Tibial nerve (tissue), 4 donors: ENCODE measurements around the gene ITGB3BP. TPM values are rescaled to one million over a fixed set of nuclear protein-coding genes. Genes with fewer than 3 reads are reported as not detected.
A peak's percentile ranks its signal among the peaks of the same experiment; 100 is the strongest.

Experiments used
- DNase-seq, 2 donors: peaks; one replicate each; pipeline ENCODE4 v3.0.0-alpha.2; 2019; ENCODE audit warnings: low spot score in 2 of 2
- H3K27ac ChIP-seq, 4 donors: fragments of 200-600 bp; sonication (generic) in 3 of 4; one replicate each; pipeline ENCODE4 v1.5.1; 2017 to 2019; ENCODE audit warnings: mild to moderate bottlenecking in 1 of 4
- H3K27me3 ChIP-seq, 2 donors: fragments of 200-600 bp; sonication (generic) in 1 of 2; one replicate each; pipeline versions ENCODE4 v1.5.1 to v1.6.0; 2017 to 2019
- H3K36me3 ChIP-seq, 3 donors: fragments of 200-600 bp; sonication (generic); one replicate each; pipeline ENCODE4 v1.5.1; 2018 to 2019
- H3K4me1 ChIP-seq, 4 donors: fragments of 200-600 bp; sonication (generic) in 3 of 4; one replicate each; pipeline ENCODE4 v1.5.1; 2017 to 2019
- H3K4me3 ChIP-seq, 4 donors: fragments of 200-600 bp; sonication (generic) in 3 of 4; one replicate each; pipeline ENCODE4 v1.5.1; 2017 to 2019; ENCODE audit warnings: mild to moderate bottlenecking in 1 of 4, moderate library complexity in 1 of 4
- H3K9me3 ChIP-seq, 4 donors: fragments of 200-600 bp; sonication (generic) in 3 of 4; one replicate each; pipeline ENCODE4 v1.5.1; 2017 to 2019
- CTCF ChIP-seq, 5 experiments: fragments of 200-600 bp in 3 of 5; fragments of 450-650 bp in 2 of 5; sonication (generic) in 3 of 5; IDR thresholded peaks; one replicate each; pipeline ENCODE4 v1.5.1; 2016 to 2019; ENCODE audit warnings: antibody characterized with exemption in 5 of 5, mild to moderate bottlenecking in 3 of 5, moderate library complexity in 2 of 5
- EP300 ChIP-seq, 2 donors: sonication (generic); formaldehyde crosslinking; IDR thresholded peaks; one replicate each; pipeline ENCODE4 v1.6.1; 2017; ENCODE audit warnings: antibody characterized with exemption in 2 of 2, mild to moderate bottlenecking in 1 of 2
- POLR2A ChIP-seq, 2 donors: fragments of 450-650 bp; IDR thresholded peaks; one replicate each; pipeline ENCODE4 v1.6.1; 2017; ENCODE audit warnings: antibody characterized with exemption in 2 of 2, mild to moderate bottlenecking in 2 of 2, moderate library complexity in 2 of 2
- WGBS, 2 donors: methylation state at CpG; one replicate each; pipeline ENCODE4 v1.1.5; 2018; 5-methylcytosine and 5-hydroxymethylcytosine counted together
- total RNA-seq, 4 donors: library from RNA; depleted of rRNA; stranded (reverse); fragments of >200 nt; gene quantifications; one replicate each; pipeline ENCODE4 v1.1.0, GENCODE V29; 2016

ITGB3BP gene
- total RNA-seq, 4 donors from 2014 or later: 11.5 to 38.0 (median 18.7) TPM

GRCh38 chr1:63454269-63454668 lies 68.8 kb downstream of the ITGB3BP start:
- H3K27me3 ChIP-seq: no peaks in the 10 kb centered on the region
- H3K36me3 ChIP-seq: no peaks in the 10 kb centered on the region
- H3K4me3 ChIP-seq: no peak overlapping the region
- no peaks in the 10 kb centered on the region for H3K4me1 ChIP-seq
- no peak for DNase-seq
- peak in 1 of 5 experiments; percentile 19 for TF ChIP-seq CTCF (IDR thresholded peaks at IDR 0.05)
- no peak for TF ChIP-seq POLR2A (IDR thresholded peaks at IDR 0.05)
- H3K9me3 ChIP-seq: no peaks in the 10 kb centered on the region
- no peak overlapping the region for H3K27ac ChIP-seq

GRCh38 chr1:63453232-63453631 lies 69.8 kb downstream of the ITGB3BP start:
- 91 to 94% methylated on average over 2 of the region's 2 CpGs for WGBS, 2 donors
- no peak overlapping the region for H3K4me3 ChIP-seq
- no peaks in the 10 kb centered on the region for H3K36me3 ChIP-seq
- no peaks in the 10 kb centered on the region for H3K9me3 ChIP-seq
- DNase-seq: no peak
- H3K27ac ChIP-seq: no peak overlapping the region
- no peak for TF ChIP-seq POLR2A (IDR thresholded peaks at IDR 0.05)
- no peak for TF ChIP-seq EP300 (IDR thresholded peaks at IDR 0.05)
- TF ChIP-seq CTCF (IDR thresholded peaks at IDR 0.05): no peak
- no peaks in the 10 kb centered on the region for H3K27me3 ChIP-seq
- no peaks in the 10 kb centered on the region for H3K4me1 ChIP-seq

- no peak for DNase-seq
- Histone ChIP-seq H3K4me3 (no peak overlapping the region), H3K36me3 (no peaks in the 10 kb centered on the region), H3K4me1 (no peaks in the 10 kb centered on the region), H3K27ac (peak overlapping the region in 1 of 4 donors; percentile 24), H3K9me3 (no peaks in the 10 kb centered on the region), H3K27me3 (no peaks in the 10 kb centered on the region)
- TF ChIP-seq CTCF (IDR thresholded peaks at IDR 0.05) (no peak), EP300 (IDR thresholded peaks at IDR 0.05) (no peak), POLR2A (IDR thresholded peaks at IDR 0.05) (no peak)
- 38 to 60% methylated on average over 1 of the region's 1 CpG for WGBS, 2 donors
Observed at GRCh38 chr1:63450416-63450815, 72.6 kb downstream of the ITGB3BP start.

GRCh38 chr1:63448731-63449246 lies 74.2 kb downstream of the ITGB3BP start:
- no peaks in the 10 kb centered on the region for H3K9me3 ChIP-seq
- no peaks in the 10 kb centered on the region for H3K27me3 ChIP-seq
- no peak overlapping the region for H3K4me3 ChIP-seq
- no peaks in the 10 kb centered on the region for H3K4me1 ChIP-seq
- no peaks in the 10 kb centered on the region for H3K36me3 ChIP-seq
- WGBS, 2 donors: 84 to 92% methylated on average over 3 of the region's 3 CpGs
- H3K27ac ChIP-seq: no peak overlapping the region
- TF ChIP-seq CTCF (IDR thresholded peaks at IDR 0.05): no peak
- DNase-seq: no peak

- peaks cover 0 to 6% (median 0%) of the 10 kb centered on the region in 4 donors for H3K4me1 ChIP-seq
- no peak overlapping the region for H3K4me3 ChIP-seq
- H3K9me3 ChIP-seq: no peaks in the 10 kb centered on the region
- DNase-seq: no peak
- peak overlapping the region in 1 of 4 donors; percentile 46 for H3K27ac ChIP-seq
- TF ChIP-seq CTCF (IDR thresholded peaks at IDR 0.05) (no peak), POLR2A (IDR thresholded peaks at IDR 0.05) (no peak), EP300 (IDR thresholded peaks at IDR 0.05) (no peak)
- no peaks in the 10 kb centered on the region for H3K27me3 ChIP-seq
- H3K36me3 ChIP-seq: no peaks in the 10 kb centered on the region
Observed at GRCh38 chr1:63442141-63442475, 80.9 kb downstream of the ITGB3BP start.
